HEK293 (cell line): Measurements from ENCODE around the gene UCP3.

Source experiments
- PRDM10 ChIP-seq: fragments of 450-650 bp; formaldehyde crosslinking; IDR thresholded peaks from 2 replicates; pipeline ENCODE4 v1.5.1; 2016; ENCODE audit warnings: missing biosample characterization, missing genetic modification characterization
- YY1 ChIP-seq: fragments of 450-650 bp; formaldehyde crosslinking; IDR thresholded peaks from 2 replicates; pipeline ENCODE4 v1.5.1; 2018; ENCODE audit warnings: missing biosample characterization, missing genetic modification characterization
- TF ChIP-seq, protein P1 (sequence below): fragments of 450-650 bp; IDR thresholded peaks from 2 replicates; pipeline ENCODE4 v1.5.1; 2018; ENCODE audit warnings: missing biosample characterization, mild to moderate bottlenecking, missing genetic modification characterization
- TF ChIP-seq, protein P2 (sequence below): fragments of 450-650 bp; formaldehyde crosslinking; IDR thresholded peaks from 2 replicates; pipeline ENCODE4 v1.5.1; 2016; ENCODE audit warnings: missing biosample characterization, missing genetic modification characterization
- TF ChIP-seq, protein P3 (sequence below): fragments of 450-650 bp; formaldehyde crosslinking; IDR thresholded peaks from 2 replicates; pipeline ENCODE4 v1.5.1; 2016; ENCODE audit warnings: missing biosample characterization, missing genetic modification characterization
- TF ChIP-seq, protein P4 (sequence below): fragments of 450-650 bp; formaldehyde crosslinking; optimal IDR thresholded peaks from 2 replicates; pipeline ENCODE3; 2016; ENCODE audit warnings: missing biosample characterization, mild to moderate bottlenecking, missing genetic modification characterization

- TF ChIP-seq, protein P1, sequence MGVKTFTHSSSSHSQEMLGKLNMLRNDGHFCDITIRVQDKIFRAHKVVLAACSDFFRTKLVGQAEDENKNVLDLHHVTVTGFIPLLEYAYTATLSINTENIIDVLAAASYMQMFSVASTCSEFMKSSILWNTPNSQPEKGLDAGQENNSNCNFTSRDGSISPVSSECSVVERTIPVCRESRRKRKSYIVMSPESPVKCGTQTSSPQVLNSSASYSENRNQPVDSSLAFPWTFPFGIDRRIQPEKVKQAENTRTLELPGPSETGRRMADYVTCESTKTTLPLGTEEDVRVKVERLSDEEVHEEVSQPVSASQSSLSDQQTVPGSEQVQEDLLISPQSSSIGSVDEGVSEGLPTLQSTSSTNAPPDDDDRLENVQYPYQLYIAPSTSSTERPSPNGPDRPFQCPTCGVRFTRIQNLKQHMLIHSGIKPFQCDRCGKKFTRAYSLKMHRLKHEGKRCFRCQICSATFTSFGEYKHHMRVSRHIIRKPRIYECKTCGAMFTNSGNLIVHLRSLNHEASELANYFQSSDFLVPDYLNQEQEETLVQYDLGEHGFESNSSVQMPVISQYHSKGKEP: no peak
- TF ChIP-seq PRDM10 (no peak), YY1 (no peak)
- TF ChIP-seq, protein P2, sequence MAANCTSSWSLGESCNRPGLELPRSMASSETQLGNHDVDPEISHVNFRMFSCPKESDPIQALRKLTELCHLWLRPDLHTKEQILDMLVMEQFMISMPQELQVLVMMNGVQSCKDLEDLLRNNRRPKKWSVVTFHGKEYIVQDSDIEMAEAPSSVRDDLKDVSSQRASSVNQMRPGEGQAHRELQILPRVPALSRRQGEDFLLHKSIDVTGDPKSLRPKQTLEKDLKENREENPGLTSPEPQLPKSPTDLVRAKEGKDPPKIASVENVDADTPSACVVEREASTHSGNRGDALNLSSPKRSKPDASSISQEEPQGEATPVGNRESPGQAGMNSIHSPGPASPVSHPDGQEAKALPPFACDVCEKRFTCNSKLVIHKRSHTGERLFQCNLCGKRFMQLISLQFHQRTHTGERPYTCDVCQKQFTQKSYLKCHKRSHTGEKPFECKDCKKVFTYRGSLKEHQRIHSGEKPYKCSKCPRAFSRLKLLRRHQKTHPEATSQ: no peak
- TF ChIP-seq, protein P3, sequence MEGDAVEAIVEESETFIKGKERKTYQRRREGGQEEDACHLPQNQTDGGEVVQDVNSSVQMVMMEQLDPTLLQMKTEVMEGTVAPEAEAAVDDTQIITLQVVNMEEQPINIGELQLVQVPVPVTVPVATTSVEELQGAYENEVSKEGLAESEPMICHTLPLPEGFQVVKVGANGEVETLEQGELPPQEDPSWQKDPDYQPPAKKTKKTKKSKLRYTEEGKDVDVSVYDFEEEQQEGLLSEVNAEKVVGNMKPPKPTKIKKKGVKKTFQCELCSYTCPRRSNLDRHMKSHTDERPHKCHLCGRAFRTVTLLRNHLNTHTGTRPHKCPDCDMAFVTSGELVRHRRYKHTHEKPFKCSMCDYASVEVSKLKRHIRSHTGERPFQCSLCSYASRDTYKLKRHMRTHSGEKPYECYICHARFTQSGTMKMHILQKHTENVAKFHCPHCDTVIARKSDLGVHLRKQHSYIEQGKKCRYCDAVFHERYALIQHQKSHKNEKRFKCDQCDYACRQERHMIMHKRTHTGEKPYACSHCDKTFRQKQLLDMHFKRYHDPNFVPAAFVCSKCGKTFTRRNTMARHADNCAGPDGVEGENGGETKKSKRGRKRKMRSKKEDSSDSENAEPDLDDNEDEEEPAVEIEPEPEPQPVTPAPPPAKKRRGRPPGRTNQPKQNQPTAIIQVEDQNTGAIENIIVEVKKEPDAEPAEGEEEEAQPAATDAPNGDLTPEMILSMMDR (tag by site-specific recombination): no peak
- TF ChIP-seq, protein P4, sequence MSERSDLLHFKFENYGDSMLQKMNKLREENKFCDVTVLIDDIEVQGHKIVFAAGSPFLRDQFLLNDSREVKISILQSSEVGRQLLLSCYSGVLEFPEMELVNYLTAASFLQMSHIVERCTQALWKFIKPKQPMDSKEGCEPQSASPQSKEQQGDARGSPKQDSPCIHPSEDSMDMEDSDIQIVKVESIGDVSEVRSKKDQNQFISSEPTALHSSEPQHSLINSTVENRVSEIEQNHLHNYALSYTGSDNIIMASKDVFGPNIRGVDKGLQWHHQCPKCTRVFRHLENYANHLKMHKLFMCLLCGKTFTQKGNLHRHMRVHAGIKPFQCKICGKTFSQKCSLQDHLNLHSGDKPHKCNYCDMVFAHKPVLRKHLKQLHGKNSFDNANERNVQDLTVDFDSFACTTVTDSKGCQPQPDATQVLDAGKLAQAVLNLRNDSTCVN: no peak
Observed at GRCh38 chr11:73995247-73995646, 13.6 kb downstream of the UCP3 start.
